ENCODE results near the gene PORCN.

Gene PORCN

GRCh38 chrX:48476919-48477318, 31.9 kb upstream of the PORCN start:
- DNase-seq (ENCODE audit: low read depth) = no peak

DNA sequence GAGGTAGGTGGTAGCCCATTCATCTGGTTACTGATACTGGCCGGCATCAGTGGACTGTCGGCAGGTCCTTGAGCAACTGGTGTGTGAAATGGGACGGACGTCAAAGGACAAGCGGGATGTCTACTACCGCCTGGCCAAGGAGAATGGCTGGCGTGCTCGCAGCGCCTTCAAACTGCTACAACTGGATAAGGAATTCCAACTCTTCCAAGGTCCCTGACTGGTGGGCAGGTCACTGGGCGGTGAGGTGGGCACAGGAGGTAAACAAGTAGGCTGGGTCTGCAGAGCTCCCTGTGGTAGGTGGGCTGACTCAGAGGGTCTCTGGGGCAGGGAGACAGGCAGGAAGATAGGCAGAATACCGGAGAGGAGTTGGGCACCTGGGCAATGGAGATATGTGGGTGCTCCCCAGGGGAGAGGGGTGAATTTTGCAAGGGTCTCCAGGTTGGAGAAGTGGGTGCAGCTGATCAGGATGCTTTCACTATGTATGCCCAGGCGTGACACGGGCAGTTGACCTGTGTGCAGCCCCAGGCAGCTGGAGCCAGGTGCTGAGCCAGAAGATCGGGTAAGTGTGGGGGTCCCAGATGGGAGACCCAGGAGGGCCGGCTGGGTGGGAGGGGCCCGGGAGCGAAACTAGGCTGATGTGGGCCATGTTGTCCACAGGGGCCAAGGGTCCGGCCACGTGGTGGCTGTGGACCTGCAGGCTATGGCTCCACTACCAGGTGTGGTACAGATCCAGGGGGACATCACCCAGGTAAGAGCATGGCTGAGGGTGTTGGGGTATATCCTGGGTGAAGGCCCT, 30.6 kb upstream of the PORCN start:
- no peak for DNase-seq (ENCODE audit: low read depth)

DNA sequence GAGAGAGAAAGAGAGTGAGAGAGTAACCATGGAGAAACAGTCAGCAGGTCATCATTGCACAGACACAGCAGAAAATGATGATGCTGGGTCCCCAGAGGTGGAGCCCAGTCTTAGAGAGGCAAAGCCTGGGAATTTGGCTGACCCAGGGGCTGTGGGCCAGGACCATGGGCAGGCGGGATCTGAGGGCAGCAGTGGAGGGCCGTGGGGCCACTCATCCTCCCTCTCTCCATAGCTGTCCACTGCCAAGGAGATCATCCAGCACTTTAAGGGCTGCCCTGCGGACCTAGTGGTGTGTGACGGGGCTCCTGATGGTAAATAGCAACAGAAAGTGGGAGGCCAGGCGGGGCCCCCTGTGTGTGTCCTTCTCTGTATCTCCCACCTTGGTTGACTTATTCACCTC, 30.0 kb upstream of the PORCN start:
- no peak for DNase-seq (ENCODE audit: low read depth)

- no peak for DNase-seq (ENCODE audit: low read depth)
Measured at GRCh38 chrX:48480142-48480541, 28.6 kb upstream of the PORCN start.

DNA sequence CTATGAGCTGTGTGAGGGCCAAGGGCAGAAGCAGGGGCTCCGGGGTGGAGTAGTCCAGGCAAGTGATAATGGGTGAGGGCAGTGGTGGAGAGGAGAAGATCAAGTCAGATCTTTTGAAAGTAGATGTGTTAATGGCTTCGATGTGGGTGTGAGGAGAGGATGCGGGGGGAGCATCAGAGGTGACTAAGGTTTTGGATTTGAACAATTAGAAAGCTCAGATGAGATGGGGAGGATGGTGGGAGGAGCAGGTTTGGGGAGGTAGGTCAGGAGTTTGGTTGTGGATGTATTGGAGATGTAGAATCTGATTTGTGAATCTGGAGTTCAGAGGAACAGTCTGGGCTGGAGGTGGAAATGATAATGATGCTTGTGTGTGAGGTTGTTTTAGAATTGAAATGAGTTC, 28.2 kb upstream of the PORCN start:
- DNase-seq (ENCODE audit: low read depth) = no peak

- no peak for DNase-seq (ENCODE audit: low read depth)
Measured at GRCh38 chrX:48482526-48482925, 26.3 kb upstream of the PORCN start.

- no peak for DNase-seq (ENCODE audit: low read depth)
Measured at GRCh38 chrX:48487362-48487798, 21.4 kb upstream of the PORCN start.

DNA sequence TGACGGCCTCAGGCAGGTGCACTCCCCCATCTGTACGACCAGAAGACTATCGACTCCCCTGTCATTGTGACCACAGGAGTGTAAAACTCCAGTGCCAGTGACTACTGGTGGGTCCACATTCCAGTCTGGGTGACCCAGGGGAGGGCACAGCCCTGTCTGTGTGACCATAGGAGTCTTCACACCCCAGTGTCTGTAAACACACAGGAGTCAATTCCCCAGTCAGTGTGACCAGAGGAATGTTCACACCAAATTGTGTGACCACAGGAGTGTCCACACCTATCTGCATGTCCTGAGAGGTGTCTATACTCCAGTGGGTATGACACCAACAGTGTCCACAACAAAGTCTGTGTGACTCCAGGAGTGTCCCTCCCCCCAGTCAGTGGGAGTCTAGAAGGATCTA, 20.8 kb upstream of the PORCN start:
- no peak for DNase-seq (ENCODE audit: low read depth)

GRCh38 chrX:48489296-48489695, 19.5 kb upstream of the PORCN start:
- no peak for DNase-seq (ENCODE audit: low read depth)

GRCh38 chrX:48489892-48490291, 18.9 kb upstream of the PORCN start:
- DNase-seq (ENCODE audit: low read depth) = no peak

- no peak for DNase-seq (ENCODE audit: low read depth)
Measured at GRCh38 chrX:48490661-48491060, 18.1 kb upstream of the PORCN start.

DNA sequence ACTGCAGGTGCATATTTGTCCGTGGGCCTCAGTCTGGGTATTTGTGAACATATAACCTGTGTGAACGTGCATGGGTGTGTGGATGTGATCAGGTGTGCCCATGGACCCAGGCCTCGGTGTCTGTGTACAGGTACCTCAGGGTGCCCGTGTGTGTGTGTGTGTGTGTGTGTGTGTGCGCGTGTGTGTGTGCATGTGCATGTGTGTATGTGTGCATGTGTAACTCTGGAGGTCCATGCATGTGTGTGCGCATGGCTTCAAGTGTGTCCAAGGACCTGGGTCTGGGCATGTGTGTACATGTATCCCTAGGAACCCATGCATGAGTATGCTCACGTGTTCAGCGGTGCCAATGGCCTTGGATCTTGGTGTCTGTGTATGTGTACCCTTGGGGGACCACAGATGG, 17.0 kb upstream of the PORCN start:
- DNase-seq (ENCODE audit: low read depth) = no peak

GRCh38 chrX:48492293-48492910, 16.4 kb upstream of the PORCN start:
- DNase-seq (ENCODE audit: low read depth) = no peak

DNA sequence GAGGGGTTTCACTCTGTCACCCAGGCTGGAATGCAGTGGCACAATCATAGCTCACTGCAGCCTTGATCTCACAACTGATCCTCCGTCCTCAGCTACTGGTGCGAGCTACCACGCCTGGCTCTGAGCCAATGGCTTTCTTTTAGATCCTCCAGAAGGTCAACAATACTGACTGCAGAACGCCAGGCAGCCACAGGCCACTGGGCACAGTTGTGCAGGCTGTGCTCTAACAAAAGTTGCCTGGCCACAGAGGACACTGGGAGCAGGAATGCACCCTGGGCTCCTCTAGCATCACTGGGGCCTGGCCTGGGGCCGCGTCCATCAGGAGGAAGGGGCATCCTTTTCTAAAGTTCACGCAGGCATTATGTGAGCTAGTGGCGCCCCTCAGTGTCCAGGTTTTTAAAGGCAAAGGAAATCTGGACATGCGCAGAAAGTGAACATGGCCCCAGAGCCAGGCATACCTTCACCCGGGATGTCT, 14.9 kb upstream of the PORCN start:
- DNase-seq (ENCODE audit: low read depth) = no peak

- no peak for DNase-seq (ENCODE audit: low read depth)
Measured at GRCh38 chrX:48496660-48497059, 12.1 kb upstream of the PORCN start.

- no peak for DNase-seq (ENCODE audit: low read depth)
Measured at GRCh38 chrX:48497871-48498270, 10.9 kb upstream of the PORCN start.

GRCh38 chrX:48498374-48498809, 10.4 kb upstream of the PORCN start:
- DNase-seq (ENCODE audit: low read depth) = no peak

- no peak for DNase-seq (ENCODE audit: low read depth)
Measured at GRCh38 chrX:48504261-48504660, 4.5 kb upstream of the PORCN start.

DNA sequence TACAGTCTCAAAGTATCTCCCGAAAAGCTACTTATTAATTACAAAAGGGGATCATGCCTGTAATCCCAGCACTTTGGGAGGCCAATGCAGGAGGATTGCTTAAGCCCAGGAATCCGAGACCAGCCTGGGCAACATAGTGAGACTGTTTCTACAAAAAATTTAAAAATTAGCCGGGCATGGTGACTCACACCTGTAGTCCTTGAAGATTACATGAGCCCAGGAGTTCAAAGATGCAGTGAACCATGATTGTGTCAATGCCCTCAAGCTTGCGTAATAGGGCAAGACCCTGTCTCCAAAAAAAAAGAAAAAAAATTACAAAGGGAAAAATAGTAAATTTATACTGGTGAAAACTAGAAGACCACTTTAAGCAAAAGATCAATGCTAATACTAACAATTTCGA, 3.3 kb upstream of the PORCN start:
- no peak for DNase-seq (ENCODE audit: low read depth)

- DNase-seq (ENCODE audit: low read depth) = no peak
Measured at GRCh38 chrX:48507246-48507645, 1.5 kb upstream of the PORCN start.

GRCh38 chrX:48509245-48509590, 426 bp downstream of the PORCN start:
- no peak for DNase-seq (ENCODE audit: low read depth)

GRCh38 chrX:48509619-48510018, 827 bp downstream of the PORCN start:
- no peak for DNase-seq (ENCODE audit: low read depth)

GRCh38 chrX:48511560-48511959, 2.8 kb downstream of the PORCN start:
- no peak for DNase-seq (ENCODE audit: low read depth)
